ENCODE measurements around the gene ACADVL.

DNA sequence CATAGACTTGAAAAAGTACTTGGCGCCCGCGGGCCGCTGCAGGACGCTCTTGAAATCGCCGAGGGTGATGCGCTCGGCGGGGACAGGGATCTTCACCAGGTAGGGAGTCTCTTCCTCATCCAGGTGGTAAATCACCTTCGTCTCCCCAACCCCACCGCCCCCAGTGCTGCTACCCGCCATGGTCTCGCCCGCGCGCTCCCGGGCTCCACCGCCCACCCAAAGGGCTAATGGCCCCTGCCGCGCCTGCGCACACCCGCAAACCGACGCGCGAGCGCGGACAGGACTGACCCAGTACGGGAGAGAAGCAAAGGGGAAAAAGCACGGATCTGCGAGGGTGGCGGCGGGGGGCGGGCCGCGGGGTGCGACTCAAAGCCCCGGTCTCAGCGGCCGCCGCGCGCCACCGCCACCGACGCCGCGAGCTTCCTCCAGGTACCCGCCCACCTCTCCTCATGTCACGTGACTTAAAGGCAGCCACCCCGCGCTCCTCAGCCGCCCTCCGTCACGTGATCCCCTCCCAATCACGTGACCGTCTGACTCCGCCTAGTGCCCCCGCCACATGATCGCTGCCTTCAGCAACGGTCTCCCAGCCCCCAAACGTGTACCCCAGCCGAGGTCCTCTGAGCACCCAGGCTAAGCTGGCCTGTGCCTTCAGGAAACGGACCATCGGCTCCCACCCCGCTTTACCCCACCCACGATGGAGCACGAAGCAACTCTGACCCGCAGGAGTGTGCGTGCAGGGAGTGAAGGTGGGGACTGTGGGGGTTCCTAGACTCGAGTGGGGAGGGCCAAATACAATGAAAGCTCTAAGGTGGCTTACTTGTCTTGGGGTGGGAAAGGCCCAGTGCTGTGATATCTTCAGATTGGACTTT is 14.6 kb downstream of the ACADVL start, which contains the start of gene DVL2:
- TF ChIP-seq, protein P1, sequence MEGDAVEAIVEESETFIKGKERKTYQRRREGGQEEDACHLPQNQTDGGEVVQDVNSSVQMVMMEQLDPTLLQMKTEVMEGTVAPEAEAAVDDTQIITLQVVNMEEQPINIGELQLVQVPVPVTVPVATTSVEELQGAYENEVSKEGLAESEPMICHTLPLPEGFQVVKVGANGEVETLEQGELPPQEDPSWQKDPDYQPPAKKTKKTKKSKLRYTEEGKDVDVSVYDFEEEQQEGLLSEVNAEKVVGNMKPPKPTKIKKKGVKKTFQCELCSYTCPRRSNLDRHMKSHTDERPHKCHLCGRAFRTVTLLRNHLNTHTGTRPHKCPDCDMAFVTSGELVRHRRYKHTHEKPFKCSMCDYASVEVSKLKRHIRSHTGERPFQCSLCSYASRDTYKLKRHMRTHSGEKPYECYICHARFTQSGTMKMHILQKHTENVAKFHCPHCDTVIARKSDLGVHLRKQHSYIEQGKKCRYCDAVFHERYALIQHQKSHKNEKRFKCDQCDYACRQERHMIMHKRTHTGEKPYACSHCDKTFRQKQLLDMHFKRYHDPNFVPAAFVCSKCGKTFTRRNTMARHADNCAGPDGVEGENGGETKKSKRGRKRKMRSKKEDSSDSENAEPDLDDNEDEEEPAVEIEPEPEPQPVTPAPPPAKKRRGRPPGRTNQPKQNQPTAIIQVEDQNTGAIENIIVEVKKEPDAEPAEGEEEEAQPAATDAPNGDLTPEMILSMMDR (IDR thresholded peaks at IDR 0.05; ENCODE audit: low read depth, low read length, missing input control), result no peak
- TF ChIP-seq, protein P2, sequence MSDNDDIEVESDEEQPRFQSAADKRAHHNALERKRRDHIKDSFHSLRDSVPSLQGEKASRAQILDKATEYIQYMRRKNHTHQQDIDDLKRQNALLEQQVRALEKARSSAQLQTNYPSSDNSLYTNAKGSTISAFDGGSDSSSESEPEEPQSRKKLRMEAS (IDR thresholded peaks at IDR 0.05), result peak; percentile 51
- peak; percentile 82 for TF ChIP-seq YY1 (IDR thresholded peaks at IDR 0.05)
- TF ChIP-seq, protein P3, sequence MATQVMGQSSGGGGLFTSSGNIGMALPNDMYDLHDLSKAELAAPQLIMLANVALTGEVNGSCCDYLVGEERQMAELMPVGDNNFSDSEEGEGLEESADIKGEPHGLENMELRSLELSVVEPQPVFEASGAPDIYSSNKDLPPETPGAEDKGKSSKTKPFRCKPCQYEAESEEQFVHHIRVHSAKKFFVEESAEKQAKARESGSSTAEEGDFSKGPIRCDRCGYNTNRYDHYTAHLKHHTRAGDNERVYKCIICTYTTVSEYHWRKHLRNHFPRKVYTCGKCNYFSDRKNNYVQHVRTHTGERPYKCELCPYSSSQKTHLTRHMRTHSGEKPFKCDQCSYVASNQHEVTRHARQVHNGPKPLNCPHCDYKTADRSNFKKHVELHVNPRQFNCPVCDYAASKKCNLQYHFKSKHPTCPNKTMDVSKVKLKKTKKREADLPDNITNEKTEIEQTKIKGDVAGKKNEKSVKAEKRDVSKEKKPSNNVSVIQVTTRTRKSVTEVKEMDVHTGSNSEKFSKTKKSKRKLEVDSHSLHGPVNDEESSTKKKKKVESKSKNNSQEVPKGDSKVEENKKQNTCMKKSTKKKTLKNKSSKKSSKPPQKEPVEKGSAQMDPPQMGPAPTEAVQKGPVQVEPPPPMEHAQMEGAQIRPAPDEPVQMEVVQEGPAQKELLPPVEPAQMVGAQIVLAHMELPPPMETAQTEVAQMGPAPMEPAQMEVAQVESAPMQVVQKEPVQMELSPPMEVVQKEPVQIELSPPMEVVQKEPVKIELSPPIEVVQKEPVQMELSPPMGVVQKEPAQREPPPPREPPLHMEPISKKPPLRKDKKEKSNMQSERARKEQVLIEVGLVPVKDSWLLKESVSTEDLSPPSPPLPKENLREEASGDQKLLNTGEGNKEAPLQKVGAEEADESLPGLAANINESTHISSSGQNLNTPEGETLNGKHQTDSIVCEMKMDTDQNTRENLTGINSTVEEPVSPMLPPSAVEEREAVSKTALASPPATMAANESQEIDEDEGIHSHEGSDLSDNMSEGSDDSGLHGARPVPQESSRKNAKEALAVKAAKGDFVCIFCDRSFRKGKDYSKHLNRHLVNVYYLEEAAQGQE (IDR thresholded peaks at IDR 0.05), result no peak

Data from liver (tissue), 2 donors.